Activated CD8-positive, alpha-beta memory T cell treated with anti-CD3 and anti-CD28 coated beads, Interleukin-2, amount 10 ng/mL, durations not matched to agents 7 days and 5 days (primary cell): Measurements from ENCODE around the gene CATSPERZ. TPM values are rescaled to one million over a fixed set of nuclear protein-coding genes. Genes with fewer than 3 reads are reported as not detected.
A peak's percentile ranks its signal among the peaks of the same experiment; 100 is the strongest.

Experiments
- ATAC-seq: fragments of 150-1000 bp; cut with Tn5 transposase; one replicate; pipeline ENCODE4 v1.10.0; 2021; ENCODE audit warnings: moderate library complexity
- CTCF ChIA-PET: fragments of 350-600 bp; sonication (Branson Sonifier 250); formaldehyde crosslinking; loops from one replicate; lab custom pipeline; 2021; ENCODE audit warnings: antibody characterized with exemption; lab: Charles Lee
- DNase-seq: peaks from one replicate; pipeline ENCODE4 v3.0.0-alpha.2; 2020
- H3K27ac Mint-ChIP-seq: one replicate; pipeline ENCODE4 v1.8.0; 2021; ENCODE audit warnings: mild to moderate bottlenecking, mixed read lengths
- H3K27me3 Mint-ChIP-seq: one replicate; pipeline ENCODE4 v1.8.0; 2021; ENCODE audit warnings: mixed read lengths
- H3K36me3 Mint-ChIP-seq: one replicate; pipeline ENCODE4 v1.8.0; 2021; ENCODE audit warnings: mild to moderate bottlenecking, mixed read lengths
- H3K4me1 Mint-ChIP-seq: one replicate; pipeline ENCODE4 v1.8.0; 2021; ENCODE audit warnings: mixed read lengths
- H3K4me3 Mint-ChIP-seq: one replicate; pipeline ENCODE4 v1.8.0; 2021; ENCODE audit warnings: mild to moderate bottlenecking, moderate library complexity, mixed read lengths
- H3K9me3 Mint-ChIP-seq: one replicate; pipeline ENCODE4 v1.8.0; 2022; ENCODE audit warnings: low read depth, mixed read lengths
- total RNA-seq, 2 experiments: library from RNA; stranded (reverse); gene quantifications; one replicate each; pipeline ENCODE4 v1.2.3, GENCODE V29; 2021

Gene CATSPERZ
- total RNA-seq, 2 experiments from 2014 or later = not detected

DNA sequence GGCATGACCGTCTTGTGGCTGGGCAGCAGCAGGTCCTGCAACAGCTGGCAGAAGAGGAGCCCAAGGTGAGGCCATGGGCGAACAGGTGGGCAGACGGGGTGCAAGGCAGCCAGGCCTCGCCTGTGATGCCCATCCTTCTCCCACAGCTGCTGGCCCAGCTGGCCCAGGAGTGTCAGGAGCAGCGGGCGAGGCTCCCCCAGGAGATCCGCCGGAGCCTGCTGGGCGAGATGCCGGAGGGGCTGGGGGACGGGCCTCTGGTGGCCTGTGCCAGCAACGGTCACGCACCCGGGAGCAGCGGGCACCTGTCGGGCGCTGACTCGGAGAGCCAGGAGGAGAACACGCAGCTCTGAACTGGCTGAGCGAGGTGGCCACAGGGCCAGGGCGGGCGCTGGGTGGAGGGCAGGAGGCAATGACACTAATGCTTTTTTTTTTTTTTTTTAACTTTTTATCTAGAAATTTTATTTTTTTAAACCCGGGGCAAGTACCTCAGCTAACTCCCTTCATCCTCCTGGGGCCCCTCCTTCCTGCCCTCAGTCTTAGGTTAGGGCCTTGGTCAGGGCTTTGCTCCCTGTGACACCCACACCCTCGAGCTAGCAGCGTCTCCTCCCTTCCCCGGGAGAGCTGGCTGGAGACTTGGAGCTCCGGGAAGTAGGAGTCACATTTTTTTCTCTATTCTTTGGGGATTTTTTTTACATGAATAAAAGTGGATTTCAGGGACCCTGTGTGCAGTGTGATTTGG lies 32.8 kb upstream of the CATSPERZ start:
- CTCF ChIA-PET = interaction anchor here (0.7 to 6.1 kb wide), 10 partner anchors 13 to 63 kb away, joined by 3 to 104 read pairs (median 7); partner anchors contain the start of genes BAD, CATSPERZ, ESRRA and FERMT3
- H3K27me3 Mint-ChIP-seq = no peaks in the 10 kb centered on the region
- no peak overlapping the region for H3K4me3 Mint-ChIP-seq
- peak overlapping the region; percentile 96 for H3K27ac Mint-ChIP-seq
- H3K9me3 Mint-ChIP-seq = no peaks in the 10 kb centered on the region
- peaks cover 6% of the 10 kb centered on the region for H3K36me3 Mint-ChIP-seq
- H3K4me1 Mint-ChIP-seq = peaks cover 31% of the 10 kb centered on the region
- ATAC-seq (no peak), DNase-seq (no peak)

GRCh38 chr11:64268025-64268892 lies 31.9 kb upstream of the CATSPERZ start:
- CTCF ChIA-PET = interaction anchor here (0.7 to 6.1 kb wide), 13 partner anchors 14 to 82 kb away, joined by 3 to 104 read pairs (median 7); partner anchors contain the start of genes BAD, CATSPERZ, ESRRA and FERMT3
- ATAC-seq (no peak), DNase-seq (no peak)
- Mint-ChIP-seq H3K36me3 (peaks cover 2% of the 10 kb centered on the region), H3K27me3 (no peaks in the 10 kb centered on the region), H3K27ac (peak overlapping the region; percentile 96), H3K9me3 (no peaks in the 10 kb centered on the region), H3K4me1 (peaks cover 30% of the 10 kb centered on the region), H3K4me3 (peak overlapping the region; percentile 89)

- no peaks in the 10 kb centered on the region for H3K9me3 Mint-ChIP-seq
- peaks cover 31% of the 10 kb centered on the region for H3K4me1 Mint-ChIP-seq
- H3K4me3 Mint-ChIP-seq = peak overlapping the region; percentile 89
- peak; percentile 28 for ATAC-seq
- peak overlapping the region; percentile 96 for H3K27ac Mint-ChIP-seq
- CTCF ChIA-PET = interaction anchor here (1.0 to 6.1 kb wide), 11 partner anchors 16 to 83 kb away, joined by 3 to 104 read pairs (median 7); partner anchors contain the start of genes BAD, CATSPERZ, ESRRA and FERMT3
- no peaks in the 10 kb centered on the region for H3K27me3 Mint-ChIP-seq
- peaks cover 4% of the 10 kb centered on the region for H3K36me3 Mint-ChIP-seq
- peak; percentile 86 for DNase-seq
Observed at GRCh38 chr11:64268893-64269539, 31.1 kb upstream of the CATSPERZ start.

DNA sequence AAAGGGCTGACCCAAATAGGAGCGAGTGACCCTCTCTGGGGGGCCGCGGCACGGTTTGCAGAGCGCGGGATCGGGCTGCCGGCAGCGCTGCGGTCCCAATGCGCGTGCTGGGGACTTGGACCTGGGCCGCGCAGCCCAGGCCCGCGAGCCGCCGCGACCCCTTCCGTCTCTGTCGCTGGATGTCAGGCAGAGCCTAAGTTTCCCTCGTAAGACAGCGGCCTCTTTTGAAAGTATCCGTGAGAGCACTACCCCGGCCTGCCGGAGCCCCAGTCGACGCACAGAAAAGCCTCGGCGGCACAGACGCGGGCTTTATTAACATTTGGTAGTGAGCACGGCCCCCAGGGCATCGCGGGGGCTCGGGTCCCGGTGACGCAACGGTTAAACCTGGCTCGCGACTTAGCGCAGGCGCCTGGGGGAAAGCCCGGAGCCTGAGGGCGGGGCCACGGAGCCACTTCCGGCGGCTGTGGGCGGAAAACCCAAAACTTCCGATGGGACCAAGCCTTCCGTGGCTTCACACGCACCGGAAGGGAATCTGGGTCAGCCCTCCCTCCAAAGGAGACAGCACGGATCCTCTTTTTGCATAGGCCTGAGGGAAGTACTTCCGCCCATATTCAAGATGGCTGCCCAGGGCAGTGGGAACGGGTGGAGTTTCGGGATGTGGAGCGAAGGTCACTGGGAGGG lies 30.5 kb upstream of the CATSPERZ start:
- H3K9me3 Mint-ChIP-seq = no peaks in the 10 kb centered on the region
- peak overlapping the region; percentile 89 for H3K4me3 Mint-ChIP-seq
- no peaks in the 10 kb centered on the region for H3K27me3 Mint-ChIP-seq
- CTCF ChIA-PET = interaction anchor here (1.0 to 6.1 kb wide), 15 partner anchors 15 to 84 kb away, joined by 3 to 104 read pairs (median 7); partner anchors contain the start of genes BAD, CATSPERZ, ESRRA and FERMT3
- ATAC-seq (peak; percentile 71), DNase-seq (peak; percentile 98)
- peak overlapping the region; percentile 96 for H3K27ac Mint-ChIP-seq
- H3K4me1 Mint-ChIP-seq = peaks cover 31% of the 10 kb centered on the region
- H3K36me3 Mint-ChIP-seq = peaks cover 4% of the 10 kb centered on the region

GRCh38 chr11:64275031-64275800 lies 24.9 kb upstream of the CATSPERZ start:
- DNase-seq (no peak), ATAC-seq (no peak)
- H3K27ac Mint-ChIP-seq = no peak overlapping the region
- CTCF ChIA-PET = interaction anchor here (1.0 to 3.0 kb wide), 4 partner anchors 24 to 174 kb away, joined by 3 to 12 read pairs (median 6); partner anchors contain the start of gene PLCB3
- H3K36me3 Mint-ChIP-seq = peaks cover 7% of the 10 kb centered on the region
- H3K4me3 Mint-ChIP-seq = no peak overlapping the region
- no peaks in the 10 kb centered on the region for H3K27me3 Mint-ChIP-seq
- H3K9me3 Mint-ChIP-seq = no peaks in the 10 kb centered on the region
- H3K4me1 Mint-ChIP-seq = peaks cover 16% of the 10 kb centered on the region

DNA sequence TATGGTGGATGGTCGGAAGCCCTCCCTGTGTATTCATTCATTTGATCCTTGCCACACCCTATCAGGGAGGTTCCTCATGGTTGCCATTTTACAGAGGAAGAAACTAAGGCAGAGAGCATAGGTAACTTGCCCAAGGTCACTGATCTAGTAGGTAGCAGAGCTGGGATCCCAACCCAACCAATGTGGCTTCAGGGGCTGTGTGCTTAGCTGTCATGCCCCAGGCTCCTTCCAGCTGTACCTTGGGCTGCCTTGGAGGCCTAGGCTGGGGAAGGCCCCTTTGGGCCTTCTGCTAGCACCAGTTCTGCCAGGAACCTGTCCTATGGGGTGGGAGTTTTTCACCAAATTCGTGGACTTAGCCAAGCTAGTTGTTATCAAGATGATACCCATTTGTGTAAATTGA lies 24.3 kb upstream of the CATSPERZ start:
- no peak for ATAC-seq
- DNase-seq = no peak
- Mint-ChIP-seq H3K4me1 (peaks cover 14% of the 10 kb centered on the region), H3K9me3 (no peaks in the 10 kb centered on the region), H3K27ac (no peak overlapping the region), H3K27me3 (no peaks in the 10 kb centered on the region), H3K4me3 (no peak overlapping the region), H3K36me3 (peaks cover 7% of the 10 kb centered on the region)
- CTCF ChIA-PET = interaction anchor here (1.0 to 3.0 kb wide), 4 partner anchors 11 to 28 kb away, joined by 3 to 12 read pairs (median 6); partner anchors contain the start of gene PLCB3

GRCh38 chr11:64276653-64277431 lies 23.3 kb upstream of the CATSPERZ start:
- Mint-ChIP-seq H3K27ac (no peak overlapping the region), H3K4me1 (peaks cover 14% of the 10 kb centered on the region), H3K9me3 (no peaks in the 10 kb centered on the region), H3K27me3 (no peaks in the 10 kb centered on the region), H3K36me3 (peaks cover 11% of the 10 kb centered on the region), H3K4me3 (no peak overlapping the region)
- CTCF ChIA-PET = interaction anchor here (1.3 to 3.0 kb wide), 3 partner anchors 10 to 55 kb away, joined by 3 to 12 read pairs (median 3); partner anchors contain the start of gene PLCB3
- DNase-seq (no peak), ATAC-seq (no peak)

DNA sequence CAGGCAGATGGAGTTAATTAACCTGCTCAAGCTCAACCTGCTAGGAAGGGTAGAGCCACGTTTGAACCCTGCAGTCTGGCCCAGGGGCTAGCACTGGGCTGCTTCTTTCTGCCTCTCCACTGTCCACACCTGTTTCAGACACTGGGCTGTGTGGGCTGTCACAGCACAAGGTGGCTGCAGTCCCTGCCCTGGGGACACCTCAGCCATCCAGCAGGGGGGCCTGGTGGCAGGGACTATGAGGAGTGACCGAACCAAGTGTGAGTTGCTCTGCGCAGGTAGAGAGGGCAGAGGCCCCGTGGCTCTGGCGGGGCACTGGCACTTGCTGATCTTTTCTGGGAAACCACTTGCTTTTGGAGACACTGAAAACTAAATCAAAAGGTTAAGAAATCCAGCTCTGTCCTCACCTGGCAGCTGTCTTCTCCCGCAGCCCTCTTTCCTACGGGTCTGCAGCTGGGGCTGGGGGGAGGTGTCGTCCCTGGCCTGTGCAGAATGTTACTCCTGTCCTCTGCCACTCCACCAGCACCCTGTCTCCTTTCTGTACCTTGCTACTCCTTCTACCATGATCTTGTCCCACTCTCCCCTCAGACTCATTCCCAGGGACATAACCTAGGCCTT lies 21.5 kb upstream of the CATSPERZ start:
- DNase-seq (no peak), ATAC-seq (no peak)
- peaks cover 15% of the 10 kb centered on the region for H3K36me3 Mint-ChIP-seq
- CTCF ChIA-PET = interaction anchor here (1.0 to 1.5 kb wide), 3 partner anchors 18 to 29 kb away, joined by 3 to 4 read pairs (median 3); no protein-coding TSS in a partner anchor
- H3K27me3 Mint-ChIP-seq = no peaks in the 10 kb centered on the region
- H3K4me3 Mint-ChIP-seq = no peak overlapping the region
- peak overlapping the region; percentile 44 for H3K27ac Mint-ChIP-seq
- H3K9me3 Mint-ChIP-seq = no peaks in the 10 kb centered on the region
- H3K4me1 Mint-ChIP-seq = peaks cover 15% of the 10 kb centered on the region

- no peak overlapping the region for H3K27ac Mint-ChIP-seq
- no peaks in the 10 kb centered on the region for H3K9me3 Mint-ChIP-seq
- ATAC-seq (no peak), DNase-seq (no peak)
- CTCF ChIA-PET = interaction anchor here (1.2 to 15.2 kb wide), 6 partner anchors 10 to 280 kb away, joined by 3 to 188 read pairs (median 6); partner anchors contain the start of genes CATSPERZ, ESRRA and PLCB3
- peaks cover 12% of the 10 kb centered on the region for H3K36me3 Mint-ChIP-seq
- no peak overlapping the region for H3K4me3 Mint-ChIP-seq
- peaks cover 21% of the 10 kb centered on the region for H3K4me1 Mint-ChIP-seq
- H3K27me3 Mint-ChIP-seq = no peaks in the 10 kb centered on the region
Observed at GRCh38 chr11:64281957-64282770, 18.0 kb upstream of the CATSPERZ start.

DNA sequence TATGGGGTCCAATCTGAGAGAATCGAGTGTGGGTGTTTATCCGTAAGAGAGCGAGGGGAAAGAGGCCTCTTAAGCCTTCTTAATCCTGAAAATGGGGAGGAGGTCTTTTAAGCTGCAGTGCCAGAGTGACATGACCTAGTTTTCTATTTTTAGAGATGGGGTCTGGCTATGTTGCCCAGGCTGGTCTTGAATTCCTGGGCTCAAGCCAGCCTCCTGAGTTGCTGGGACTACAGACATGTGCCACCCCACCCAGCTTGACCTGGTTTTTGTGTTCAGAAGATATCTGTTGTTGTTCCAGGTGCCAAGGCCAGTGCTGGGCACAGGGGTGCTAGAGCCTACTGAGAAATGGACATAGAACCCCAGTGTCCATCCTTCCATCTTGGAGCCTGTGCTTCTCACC lies 17.1 kb upstream of the CATSPERZ start:
- Mint-ChIP-seq H3K27ac (peak overlapping the region; percentile 33), H3K4me1 (peaks cover 18% of the 10 kb centered on the region), H3K36me3 (peaks cover 11% of the 10 kb centered on the region), H3K9me3 (no peaks in the 10 kb centered on the region), H3K4me3 (no peak overlapping the region), H3K27me3 (no peaks in the 10 kb centered on the region)
- ATAC-seq = no peak
- CTCF ChIA-PET = interaction anchor here (1.2 to 15.2 kb wide), 8 partner anchors 11 to 281 kb away, joined by 3 to 188 read pairs (median 4); partner anchors contain the start of genes CATSPERZ, ESRRA, PLCB3 and PRDX5
- no peak for DNase-seq
